ENCODE measurements around the gene MYCN.
"Not testable (repeated sequence)": the region's sequence is repeated elsewhere in the genome, so short reads cannot be mapped to it uniquely, and the experiment has no call there.

Gene MYCN

GRCh38 chr2:15945909-15946705, 5.8 kb downstream of the MYCN start:
- no peak for DNase-seq

- DNase-seq = no peak
These were observed 6.6 kb downstream of the MYCN start for GRCh38 chr2:15946983-15947382.

DNA sequence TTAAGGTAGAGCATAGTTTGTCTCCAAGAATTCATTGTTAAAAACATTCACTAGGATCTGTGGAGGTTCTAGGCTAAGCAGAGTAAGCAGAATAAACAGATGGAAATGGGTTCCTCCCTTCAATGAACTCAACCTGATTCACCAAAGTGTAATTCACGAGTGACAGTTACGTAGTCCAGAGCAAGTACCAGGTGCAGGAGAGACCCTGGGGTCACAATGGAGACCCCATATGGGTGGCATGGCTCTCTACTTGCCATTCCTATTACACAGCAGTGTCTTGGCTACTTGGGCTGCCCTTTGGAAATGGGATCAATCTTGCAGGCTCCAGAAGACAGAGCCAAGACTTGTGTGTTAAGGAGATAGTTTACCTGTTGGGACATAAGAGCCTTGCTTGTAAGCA, 7.1 kb downstream of the MYCN start:
- DNase-seq = no peak

DNA sequence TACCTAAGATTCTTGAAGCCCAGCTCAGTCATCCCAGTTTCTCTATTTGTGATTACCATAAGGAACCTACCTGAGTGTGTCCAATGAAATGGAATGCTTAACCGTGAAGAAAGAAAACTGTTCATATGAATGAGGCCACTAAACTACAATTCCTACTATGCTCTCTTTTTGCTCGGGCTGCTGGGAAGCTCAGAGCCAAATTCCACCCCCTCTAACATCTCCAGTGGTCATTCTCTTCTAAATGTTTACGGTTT, 8.3 kb downstream of the MYCN start:
- DNase-seq = no peak

DNA sequence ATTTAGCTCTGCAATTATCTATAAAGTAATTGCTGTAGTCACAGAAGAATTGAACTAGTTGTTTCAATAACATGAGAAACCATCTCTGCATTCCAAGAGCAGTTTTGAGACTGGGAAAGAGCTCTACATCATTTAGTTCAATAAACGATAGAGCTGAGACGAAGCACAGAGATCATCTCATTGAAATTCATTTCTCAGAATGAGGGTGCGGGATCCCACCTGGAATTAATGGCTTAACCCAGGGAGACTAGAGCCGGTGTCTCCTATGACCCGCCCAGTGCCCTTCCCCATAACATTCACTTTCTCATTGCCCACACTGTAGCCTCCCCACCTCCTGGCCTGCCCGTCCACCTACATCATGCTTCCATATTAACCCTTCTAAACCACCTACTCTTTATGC, 8.8 kb downstream of the MYCN start:
- no peak for DNase-seq

- no peak for DNase-seq
These were observed 9.2 kb downstream of the MYCN start for GRCh38 chr2:15949551-15949950.

DNA sequence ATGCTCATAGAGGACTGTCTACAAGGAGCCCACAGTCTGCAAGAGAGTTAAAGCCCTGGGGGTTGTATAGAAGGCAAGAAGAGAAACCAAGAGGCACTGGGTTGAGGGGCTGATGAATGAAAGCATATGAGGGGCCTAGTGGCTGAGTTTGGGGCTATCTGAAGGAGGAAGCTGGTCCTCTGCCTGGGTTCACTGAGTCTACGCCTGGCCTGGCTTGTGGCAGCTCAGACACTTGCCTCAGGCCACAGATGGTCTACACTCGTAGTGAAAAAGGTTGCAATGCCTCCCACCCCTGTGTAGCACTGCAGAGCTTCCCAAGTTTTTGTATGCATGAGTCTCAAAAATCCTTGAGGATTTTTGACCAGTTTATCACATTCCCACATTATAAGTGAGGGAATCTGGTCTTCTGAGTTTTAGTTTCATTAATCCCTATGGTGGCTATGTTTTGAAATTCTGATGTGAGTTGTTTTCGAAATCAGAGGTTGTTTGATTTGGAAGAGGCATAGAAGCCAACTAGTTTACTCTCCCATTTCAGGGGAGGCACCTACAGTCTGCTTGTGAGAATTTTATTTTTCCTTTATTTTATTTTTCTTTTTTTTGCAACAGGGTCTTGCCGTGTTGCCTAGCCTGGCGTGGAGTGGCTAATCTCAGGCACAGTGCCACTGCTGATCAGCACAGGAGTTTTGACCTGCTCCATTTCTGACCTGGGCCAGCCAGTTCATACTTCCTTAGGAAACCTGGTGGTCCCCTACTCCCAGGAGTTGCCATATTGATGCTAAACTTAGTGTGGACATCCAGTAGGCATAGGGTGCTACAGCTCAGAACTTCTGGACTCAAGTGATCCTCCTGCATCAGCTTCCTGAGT, 10.0 kb downstream of the MYCN start:
- DNase-seq = no peak

GRCh38 chr2:15951936-15952335, 11.6 kb downstream of the MYCN start:
- DNase-seq = not testable (repeated sequence)

GRCh38 chr2:15952451-15953146, 12.2 kb downstream of the MYCN start:
- DNase-seq = no peak

DNA sequence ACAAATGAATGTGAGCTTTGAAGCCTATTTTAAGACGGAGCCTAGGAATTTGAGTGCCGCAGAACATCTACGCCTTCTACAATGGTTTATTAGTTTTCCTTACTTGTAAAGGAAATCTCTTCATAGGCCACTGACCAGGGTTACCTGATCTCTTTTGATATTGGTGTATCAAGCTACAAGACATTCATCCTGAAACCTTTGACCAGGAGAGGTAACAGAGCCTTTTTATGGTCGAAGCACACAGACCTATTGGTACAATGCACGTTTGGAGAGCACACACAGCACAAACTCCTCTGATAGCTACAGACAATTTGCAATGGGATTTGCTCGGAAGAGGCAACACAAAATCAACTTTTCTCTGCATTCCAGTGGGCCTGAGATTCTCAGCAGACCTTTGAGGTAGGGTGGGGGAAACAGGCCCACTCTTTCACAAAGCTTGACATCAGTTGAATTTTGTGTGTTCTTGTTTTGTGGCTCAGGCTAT, 12.8 kb downstream of the MYCN start:
- DNase-seq = no peak

DNA sequence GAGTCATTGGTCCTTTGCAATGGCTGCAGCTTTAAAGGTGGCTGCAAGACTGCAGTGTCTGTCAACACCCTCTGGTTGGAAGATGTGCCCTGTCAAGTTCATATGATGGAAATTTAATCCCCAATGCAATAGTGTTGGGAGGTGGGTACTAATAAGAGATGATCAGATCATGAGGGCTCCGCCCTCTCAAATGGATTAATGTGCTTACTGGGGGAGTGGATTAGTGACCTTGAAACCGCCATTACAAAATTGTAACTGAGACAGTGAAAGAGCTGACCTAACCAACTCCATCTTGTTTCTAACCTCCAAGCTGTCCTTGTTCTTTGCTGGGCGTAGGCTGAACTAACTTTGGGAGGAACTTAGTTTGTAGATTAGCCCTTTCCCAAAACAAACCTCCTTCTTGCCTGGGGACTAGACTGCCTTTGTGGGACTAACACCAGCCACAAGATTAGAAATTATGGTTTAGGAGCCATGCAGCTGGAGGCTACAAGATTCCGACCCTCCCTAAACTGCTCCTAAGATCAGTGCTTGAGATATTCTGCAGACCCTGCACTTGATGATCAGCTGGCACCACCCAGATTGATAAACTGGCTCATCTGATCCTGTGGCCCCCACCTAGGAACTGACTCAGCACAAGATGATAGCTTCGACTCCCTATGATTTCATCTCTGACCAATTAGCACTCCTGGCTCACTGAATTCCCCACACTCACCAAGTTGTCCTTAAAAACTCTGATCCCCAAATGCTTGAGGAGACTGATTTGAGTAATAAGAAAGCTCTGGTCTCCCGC, 13.7 kb downstream of the MYCN start:
- no peak for DNase-seq

DNA sequence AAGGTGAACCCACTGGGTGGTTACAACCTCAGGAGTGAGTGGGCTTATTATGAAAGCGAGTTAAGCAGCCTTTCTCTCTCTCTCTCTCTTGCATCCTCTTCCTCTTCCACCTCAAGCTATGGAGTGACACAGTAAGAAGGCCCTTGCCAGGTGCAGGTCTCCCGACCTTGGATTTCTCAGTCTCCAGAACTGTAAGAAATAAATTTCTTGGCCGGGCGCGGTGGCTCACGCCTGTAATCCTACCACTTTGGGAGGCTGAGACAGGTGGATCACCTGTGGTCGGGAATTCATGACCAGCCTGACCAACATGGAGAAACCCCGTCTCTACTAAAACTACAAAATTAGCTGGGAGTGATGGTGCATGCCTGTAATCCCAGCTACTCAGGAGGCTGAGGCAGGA, 14.4 kb downstream of the MYCN start:
- no peak for DNase-seq

DNA sequence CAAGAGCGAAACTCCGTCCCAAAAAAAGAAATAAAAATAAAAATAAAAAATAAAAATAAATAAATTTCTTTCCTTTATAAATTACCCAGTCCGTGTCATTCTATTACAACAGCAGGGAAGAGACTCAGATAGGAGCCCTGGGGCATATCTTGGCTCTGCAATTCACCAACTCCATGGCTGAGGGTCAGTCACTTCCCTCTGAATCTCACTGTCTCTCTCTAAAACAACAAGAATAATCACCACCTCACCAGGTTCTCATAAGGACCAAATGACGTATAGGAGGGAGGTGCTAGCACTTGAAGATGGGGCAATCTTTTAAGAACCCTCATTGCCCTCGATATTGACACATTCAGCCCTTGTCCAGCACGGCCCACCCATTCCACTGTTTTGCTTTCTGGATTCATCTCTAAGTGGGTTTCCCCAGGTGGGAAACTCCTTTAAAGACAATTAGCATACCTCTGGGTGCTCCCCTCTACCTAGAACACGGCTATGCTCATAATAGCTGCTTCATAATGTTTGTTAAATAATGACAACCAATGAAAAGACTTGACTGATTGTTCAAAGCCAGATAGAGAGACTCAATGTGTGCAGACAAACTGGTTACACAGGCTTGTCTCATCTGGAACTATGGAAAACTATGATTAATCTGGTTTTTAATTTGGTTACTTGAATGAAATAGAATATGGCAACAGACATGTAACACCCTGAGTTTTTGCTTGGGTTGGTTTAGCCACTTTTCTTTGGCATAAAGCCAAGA, 15.1 kb downstream of the MYCN start:
- DNase-seq = no peak

- no peak for DNase-seq
These were observed 15.9 kb downstream of the MYCN start for GRCh38 chr2:15956230-15956629.

DNA sequence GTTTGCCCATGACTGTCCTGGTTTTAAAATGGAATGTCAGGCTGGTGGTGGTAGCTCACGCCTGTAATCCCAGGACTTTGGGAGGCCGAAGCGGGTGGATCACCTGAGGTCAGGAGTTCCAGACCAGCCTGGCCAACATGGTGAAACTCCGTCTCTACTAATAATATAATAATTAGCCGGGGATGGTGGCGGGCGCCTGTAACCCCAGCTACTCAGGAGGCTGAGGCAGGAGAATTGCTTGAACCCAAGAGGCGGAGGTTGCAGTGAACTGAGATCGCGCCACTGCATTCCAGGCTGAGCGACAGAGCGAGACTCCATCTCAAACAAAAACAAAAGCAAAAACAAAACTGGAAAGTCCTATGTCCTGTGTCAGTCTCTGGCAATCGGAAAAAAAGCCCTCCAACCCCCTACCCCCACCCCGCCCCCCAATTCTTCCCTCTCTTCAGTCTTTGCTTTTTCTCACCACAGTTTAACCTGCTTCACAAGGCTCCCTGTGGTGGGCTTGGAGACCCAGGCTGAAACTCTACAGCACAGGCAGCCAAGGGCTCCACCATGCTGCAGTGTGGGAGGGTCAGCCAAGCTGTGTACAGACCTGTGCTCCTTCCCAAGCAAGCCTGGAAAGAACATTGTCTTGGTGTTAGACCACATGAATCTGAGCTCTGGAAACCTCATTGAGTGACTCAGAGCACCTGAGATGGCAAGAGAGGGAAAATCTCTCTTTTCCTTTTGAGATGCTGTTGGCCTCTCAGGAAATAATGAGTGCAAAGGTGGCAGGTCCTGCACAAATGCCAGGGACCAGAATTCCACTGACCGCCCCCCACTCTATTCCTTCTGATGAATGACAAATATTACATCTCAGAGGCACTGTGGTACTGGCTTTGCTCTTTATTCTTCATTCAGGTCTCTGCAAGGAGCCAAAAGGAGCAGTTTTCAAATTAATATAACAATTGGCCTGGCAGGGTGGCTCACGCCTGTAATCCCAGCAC, 16.7 kb downstream of the MYCN start:
- no peak for DNase-seq

GRCh38 chr2:15957881-15958713, 17.7 kb downstream of the MYCN start:
- no peak for DNase-seq

GRCh38 chr2:15959331-15960153, 19.2 kb downstream of the MYCN start:
- DNase-seq = no peak

DNA sequence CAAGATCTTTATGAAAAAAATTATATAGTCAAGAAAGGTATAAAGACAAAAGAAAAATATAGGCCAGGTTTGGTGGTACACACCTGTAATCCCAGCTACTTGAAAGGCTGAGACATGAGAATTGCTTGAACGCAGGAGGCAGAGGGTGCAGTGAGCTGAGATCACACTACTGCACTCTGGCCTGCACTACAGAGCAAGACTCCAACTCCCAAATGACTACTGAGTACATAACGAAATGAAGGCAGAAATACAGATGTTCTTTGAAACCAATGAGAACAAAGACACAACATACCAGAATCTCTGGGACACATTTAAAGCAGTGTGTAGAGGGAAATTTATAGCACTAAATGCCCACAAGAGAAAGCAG, 19.8 kb downstream of the MYCN start:
- not testable (repeated sequence) for DNase-seq

All from CD4-positive, alpha-beta T cell treated with Interleukin-21 for 1 hour (primary cell).